DOHH2 (cell line): ENCODE results near the gene DGKZ.
A peak's percentile ranks its signal among the peaks of the same experiment; 100 is the strongest.

Experiments used
- H3F3A ChIP-seq: fragments of 200-600 bp; sonication (generic), shearing (Covaris generic); 2 replicates; pipeline ENCODE4 v1.6.0; 2016; ENCODE audit warnings: antibody characterized with exemption, mild to moderate bottlenecking; ENCODE audit not compliant: control insufficient read depth, insufficient read depth
- H3K27ac ChIP-seq: fragments of 200-600 bp; sonication (generic); 2 replicates; pipeline ENCODE4 v1.5.1; 2014; ENCODE audit warnings: low read depth, mild to moderate bottlenecking, low read length, moderate library complexity
- H3K27me3 ChIP-seq: fragments of 200-600 bp; sonication (generic); 2 replicates; pipeline ENCODE4 v1.6.1; 2014; ENCODE audit warnings: mild to moderate bottlenecking, low read length, mixed read lengths; ENCODE audit not compliant: control insufficient read depth
- H3K36me3 ChIP-seq: fragments of 200-600 bp; sonication (generic); 2 replicates; pipeline ENCODE4 v1.6.1; 2014; ENCODE audit warnings: mild to moderate bottlenecking, low read length, moderate library complexity, mixed read lengths; ENCODE audit not compliant: control insufficient read depth
- H3K4me1 ChIP-seq: fragments of 200-600 bp; sonication (generic); 2 replicates; pipeline ENCODE4 v1.6.1; 2014; ENCODE audit warnings: mild to moderate bottlenecking, low read length, mixed read lengths; ENCODE audit not compliant: control insufficient read depth
- H3K4me2 ChIP-seq: fragments of 200-600 bp; sonication (generic); 2 replicates; pipeline ENCODE4 v1.6.0; 2014; ENCODE audit warnings: mild to moderate bottlenecking, low read length, moderate library complexity
- H3K4me3 ChIP-seq: fragments of 200-600 bp; sonication (generic); 2 replicates; pipeline ENCODE4 v1.5.1; 2014; ENCODE audit warnings: mild to moderate bottlenecking, low read length, mixed read lengths
- H3K79me2 ChIP-seq: fragments of 200-600 bp; sonication (generic); 2 replicates; pipeline ENCODE4 v1.6.1; 2014; ENCODE audit warnings: mild to moderate bottlenecking, low read length, mixed read lengths; ENCODE audit not compliant: control insufficient read depth
- H3K9me2 ChIP-seq: fragments of 200-600 bp; sonication (generic); replicated peaks from 2 replicates; pipeline ENCODE4 v1.6.1; 2014; ENCODE audit warnings: mild to moderate bottlenecking, low read length, mixed read lengths; ENCODE audit not compliant: control insufficient read depth
- H3K9me3 ChIP-seq: fragments of 200-600 bp; sonication (generic); 2 replicates; pipeline ENCODE4 v1.6.1; 2014; ENCODE audit warnings: antibody characterized with exemption, low read length, mixed read lengths; ENCODE audit not compliant: control insufficient read depth, insufficient read depth
- H4K20me1 ChIP-seq: fragments of 200-600 bp; sonication (generic); 2 replicates; pipeline ENCODE4 v1.6.0; 2014; ENCODE audit warnings: low read depth, mild to moderate bottlenecking, antibody characterized with exemption, low read length, moderate library complexity; ENCODE audit not compliant: control insufficient read depth, insufficient read depth
- EZH2phosphoT487 ChIP-seq: fragments of 200-600 bp; sonication (generic); IDR thresholded peaks from 2 replicates; pipeline ENCODE4 v1.6.1; 2017; ENCODE audit warnings: borderline replicate concordance, mild to moderate bottlenecking, antibody characterized with exemption, low read length, moderate library complexity, mixed read lengths
- TF ChIP-seq, protein P1 (sequence below): fragments of 200-600 bp; sonication (generic); IDR thresholded peaks from one replicate; pipeline ENCODE4 v1.5.1; 2014; ENCODE audit warnings: antibody characterized with exemption, mild to moderate bottlenecking, low read depth, low read length; ENCODE audit not compliant: poor library complexity, severe bottlenecking

The DGKZ gene

DNA sequence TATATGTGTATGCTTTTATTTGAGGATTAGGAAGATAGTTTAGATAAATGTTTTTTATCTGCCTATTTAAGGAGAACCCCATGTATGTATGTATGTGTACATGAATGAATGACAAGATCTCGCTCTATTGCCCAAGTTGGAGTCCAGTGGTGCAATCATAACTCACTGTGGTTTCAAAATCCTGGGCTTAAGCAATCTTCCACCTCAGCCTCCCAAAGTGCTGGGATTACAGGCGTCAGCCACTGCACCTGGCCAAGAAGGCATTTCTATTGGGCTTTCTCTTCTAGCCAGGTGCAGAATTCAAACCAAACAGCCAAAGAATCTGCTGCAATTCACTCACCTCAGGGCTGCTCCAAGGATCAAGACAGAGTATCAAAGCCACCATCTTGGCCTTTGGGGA is 25.5 kb upstream of the DGKZ start:
- no peak overlapping the region for H3K4me2 ChIP-seq
- no peaks in the 10 kb centered on the region for H3K36me3 ChIP-seq
- no peaks in the 10 kb centered on the region for H3K9me2 ChIP-seq
- no peak for TF ChIP-seq EZH2phosphoT487
- TF ChIP-seq, protein P1, sequence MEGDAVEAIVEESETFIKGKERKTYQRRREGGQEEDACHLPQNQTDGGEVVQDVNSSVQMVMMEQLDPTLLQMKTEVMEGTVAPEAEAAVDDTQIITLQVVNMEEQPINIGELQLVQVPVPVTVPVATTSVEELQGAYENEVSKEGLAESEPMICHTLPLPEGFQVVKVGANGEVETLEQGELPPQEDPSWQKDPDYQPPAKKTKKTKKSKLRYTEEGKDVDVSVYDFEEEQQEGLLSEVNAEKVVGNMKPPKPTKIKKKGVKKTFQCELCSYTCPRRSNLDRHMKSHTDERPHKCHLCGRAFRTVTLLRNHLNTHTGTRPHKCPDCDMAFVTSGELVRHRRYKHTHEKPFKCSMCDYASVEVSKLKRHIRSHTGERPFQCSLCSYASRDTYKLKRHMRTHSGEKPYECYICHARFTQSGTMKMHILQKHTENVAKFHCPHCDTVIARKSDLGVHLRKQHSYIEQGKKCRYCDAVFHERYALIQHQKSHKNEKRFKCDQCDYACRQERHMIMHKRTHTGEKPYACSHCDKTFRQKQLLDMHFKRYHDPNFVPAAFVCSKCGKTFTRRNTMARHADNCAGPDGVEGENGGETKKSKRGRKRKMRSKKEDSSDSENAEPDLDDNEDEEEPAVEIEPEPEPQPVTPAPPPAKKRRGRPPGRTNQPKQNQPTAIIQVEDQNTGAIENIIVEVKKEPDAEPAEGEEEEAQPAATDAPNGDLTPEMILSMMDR = no peak
- H3K79me2 ChIP-seq = no peaks in the 10 kb centered on the region
- H4K20me1 ChIP-seq = no peaks in the 10 kb centered on the region
- no peak overlapping the region for H3K4me3 ChIP-seq
- peaks cover 6% of the 10 kb centered on the region for H3F3A ChIP-seq
- H3K27me3 ChIP-seq = peaks cover 4% of the 10 kb centered on the region
- no peak overlapping the region for H3K27ac ChIP-seq
- no peaks in the 10 kb centered on the region for H3K9me3 ChIP-seq
- H3K4me1 ChIP-seq = peaks cover 19% of the 10 kb centered on the region

GRCh38 chr11:46322759-46323158 is 24.5 kb upstream of the DGKZ start:
- no peaks in the 10 kb centered on the region for H3K79me2 ChIP-seq
- peaks cover 9% of the 10 kb centered on the region for H3K27me3 ChIP-seq

GRCh38 chr11:46326813-46327416 is 20.3 kb upstream of the DGKZ start:
- Histone ChIP-seq H3K27me3 (peaks cover 37% of the 10 kb centered on the region), H3K9me3 (no peaks in the 10 kb centered on the region), H3K4me2 (no peak overlapping the region), H3F3A (no peaks in the 10 kb centered on the region), H3K4me1 (no peaks in the 10 kb centered on the region; the same call in 1 of the 2 replicates), H4K20me1 (no peaks in the 10 kb centered on the region; the same call in 1 of the 2 replicates), H3K4me3 (no peak overlapping the region), H3K9me2 (no peaks in the 10 kb centered on the region), H3K27ac (no peak overlapping the region), H3K79me2 (no peaks in the 10 kb centered on the region), H3K36me3 (no peaks in the 10 kb centered on the region)
- no peak for TF ChIP-seq EZH2phosphoT487
- TF ChIP-seq, protein P1 = no peak

More at GRCh38 chr11:46322759-46323158, 24.5 kb upstream of the DGKZ start:
- H3K4me1 ChIP-seq = peaks cover 19% of the 10 kb centered on the region
- H3K4me3 ChIP-seq = no peak overlapping the region
- TF ChIP-seq, protein P1 = peak; percentile 53
- no peak for TF ChIP-seq EZH2phosphoT487
- no peak overlapping the region for H3K27ac ChIP-seq
- no peaks in the 10 kb centered on the region for H3K36me3 ChIP-seq
- H4K20me1 ChIP-seq = no peaks in the 10 kb centered on the region
- no peaks in the 10 kb centered on the region for H3K9me2 ChIP-seq
- peaks cover 6% of the 10 kb centered on the region for H3F3A ChIP-seq
- no peaks in the 10 kb centered on the region for H3K9me3 ChIP-seq
- no peak overlapping the region for H3K4me2 ChIP-seq
